Measurements from ENCODE around the gene PTPN2. TPM values are rescaled to one million over a fixed set of nuclear protein-coding genes. Genes with fewer than 3 reads are reported as not detected.
A peak's percentile ranks its signal among the peaks of the same experiment; 100 is the strongest.

The PTPN2 gene
- total RNA-seq, 1 donor from 2014 or later: 81.8 TPM

- Histone ChIP-seq H3K36me3 (no peaks in the 10 kb centered on the region), H3K4me3 (no peak overlapping the region), H3K4me1 (no peaks in the 10 kb centered on the region), H3K27me3 (no peaks in the 10 kb centered on the region), H3K27ac (no peak overlapping the region), H3K9me3 (no peaks in the 10 kb centered on the region)
- no peak for DNase-seq (ENCODE audit: low spot score in 2 of 2)
- intact Hi-C loops (cut with DNase I): loop anchor here (5.0 kb wide), 3 partner anchors 41 to 164 kb away; no protein-coding TSS in a partner anchor
- TF ChIP-seq CTCF (IDR thresholded peaks at IDR 0.05): no peak
Measured at GRCh38 chr18:12891561-12891960, 7.5 kb upstream of the PTPN2 start.

GRCh38 chr18:12890964-12891363, 6.9 kb upstream of the PTPN2 start:
- Histone ChIP-seq H3K4me3 (no peak overlapping the region), H3K4me1 (no peaks in the 10 kb centered on the region), H3K27ac (no peak overlapping the region), H3K27me3 (no peaks in the 10 kb centered on the region), H3K36me3 (no peaks in the 10 kb centered on the region), H3K9me3 (no peaks in the 10 kb centered on the region)
- no peak for TF ChIP-seq CTCF (IDR thresholded peaks at IDR 0.05)
- intact Hi-C loops (cut with DNase I): loop anchor here (5.0 kb wide), 3 partner anchors 41 to 164 kb away; no protein-coding TSS in a partner anchor
- DNase-seq (ENCODE audit: low spot score in 2 of 2): no peak

GRCh38 chr18:12886498-12887126, 2.6 kb upstream of the PTPN2 start:
- Histone ChIP-seq H3K9me3 (no peaks in the 10 kb centered on the region), H3K4me3 (no peak overlapping the region), H3K4me1 (peaks cover 0 to 6% of the 10 kb centered on the region in 2 donors), H3K27ac (no peak overlapping the region), H3K36me3 (no peaks in the 10 kb centered on the region), H3K27me3 (no peaks in the 10 kb centered on the region)
- intact Hi-C loops (cut with DNase I): loop anchor here (10.0 kb wide), 1 partner anchor 572 kb away; no protein-coding TSS in a partner anchor
- peak in 2 of 3 experiments; percentile 6 to 19 for TF ChIP-seq CTCF (IDR thresholded peaks at IDR 0.05)
- no peak for DNase-seq (ENCODE audit: low spot score in 2 of 2)

- Histone ChIP-seq H3K4me1 (peaks cover 0 to 6% of the 10 kb centered on the region in 2 donors), H3K9me3 (no peaks in the 10 kb centered on the region), H3K27ac (no peak overlapping the region), H3K27me3 (no peaks in the 10 kb centered on the region), H3K36me3 (no peaks in the 10 kb centered on the region), H3K4me3 (no peak overlapping the region)
- TF ChIP-seq CTCF (IDR thresholded peaks at IDR 0.05): no peak
- no peak for DNase-seq (ENCODE audit: low spot score in 2 of 2)
- intact Hi-C loops (cut with DNase I): loop anchor here (2.0 to 10.0 kb wide), 3 partner anchors 105 to 571 kb away; partner anchors contain the start of genes CEP192, CEP76 and PSMG2
Measured at GRCh38 chr18:12885500-12885899, 1.5 kb upstream of the PTPN2 start.

- peaks cover 0 to 6% of the 10 kb centered on the region in 2 donors for H3K4me1 ChIP-seq
- intact Hi-C loops (cut with DNase I): loop anchor here (1.0 to 10.0 kb wide), 6 partner anchors 63 to 977 kb away; partner anchors contain the start of genes AFG3L2, CEP192, CEP76 and MPPE1
- H3K36me3 ChIP-seq: no peaks in the 10 kb centered on the region
- no peak for TF ChIP-seq CTCF (IDR thresholded peaks at IDR 0.05)
- no peaks in the 10 kb centered on the region for H3K27me3 ChIP-seq
- peak in 1 of 2 donors; percentile 84 for DNase-seq (ENCODE audit: low spot score in 2 of 2)
- peak overlapping the region; percentile 99 for H3K27ac ChIP-seq
- no peaks in the 10 kb centered on the region for H3K9me3 ChIP-seq
- H3K4me3 ChIP-seq: peak overlapping the region; percentile 71 to 88
Measured at GRCh38 chr18:12884406-12885323, 628 bp upstream of the PTPN2 start.

Measured in ascending aorta (tissue), 2 donors.